Fibroblast of lung (primary cell): ENCODE results near the gene DLGAP1. TPM values are rescaled to one million over a fixed set of nuclear protein-coding genes. Genes with fewer than 3 reads are reported as not detected.

Source experiments
- DNase-seq, 2 donors: peaks; one replicate each; pipeline versions ENCODE4 v3.0.0 to v3.0.0-alpha.2; 2010; ENCODE audit warnings: low read depth in 2 of 2
- H2AFZ ChIP-seq: 2 replicates; pipeline ENCODE4 v1.5.1; 2012; ENCODE audit warnings: low read length, control low read depth, inconsistent platforms
- H3K27ac ChIP-seq: 2 replicates; pipeline ENCODE4 v1.5.1; 2011; ENCODE audit warnings: low read length, control low read depth; ENCODE audit not compliant: insufficient read depth
- H3K27me3 ChIP-seq: 2 replicates; pipeline ENCODE4 v1.5.1; 2011; ENCODE audit warnings: mild to moderate bottlenecking, low read length; ENCODE audit not compliant: control insufficient read depth, insufficient read depth
- H3K36me3 ChIP-seq: 2 replicates; pipeline ENCODE4 v1.5.1; 2011; ENCODE audit warnings: low read length; ENCODE audit not compliant: control insufficient read depth, insufficient read depth
- H3K4me1 ChIP-seq: 2 replicates; pipeline ENCODE4 v1.5.1; 2011; ENCODE audit warnings: low read length; ENCODE audit not compliant: control insufficient read depth, insufficient read depth; ENCODE audit errors: extremely low read depth
- H3K4me2 ChIP-seq: 2 replicates; pipeline ENCODE4 v1.5.1; 2011; ENCODE audit warnings: low read length, control low read depth; ENCODE audit not compliant: insufficient read depth; ENCODE audit errors: extremely low read depth
- H3K4me3 ChIP-seq, 4 experiments: fragments of 200-600 bp in 1 of 4; sonication (generic) in 1 of 4; replicated peaks in 1 of 4; 2 replicates each; pipeline ENCODE4 v1.5.1; 2011 to 2016; ENCODE audit warnings: low read length in 4 of 4, low read depth in 3 of 4, mild to moderate bottlenecking in 3 of 4, control low read depth in 2 of 4, inconsistent platforms in 1 of 4, mixed read lengths in 1 of 4; ENCODE audit not compliant: insufficient read depth in 1 of 4; ENCODE audit errors: control extremely low read depth in 1 of 4
- H3K79me2 ChIP-seq: 2 replicates; pipeline ENCODE4 v1.5.1; 2012; ENCODE audit warnings: mild to moderate bottlenecking, low read length, inconsistent platforms; ENCODE audit not compliant: control insufficient read depth, insufficient read depth
- H3K9ac ChIP-seq: 2 replicates; pipeline ENCODE4 v1.5.1; 2011; ENCODE audit warnings: mild to moderate bottlenecking, low read length, control low read depth; ENCODE audit not compliant: insufficient read depth
- H3K9me3 ChIP-seq: 2 replicates; pipeline ENCODE4 v1.5.1; 2012; ENCODE audit warnings: low read depth, low read length; ENCODE audit not compliant: control insufficient read depth, insufficient read depth
- H4K20me1 ChIP-seq: 2 replicates; pipeline ENCODE4 v1.5.1; 2011; ENCODE audit warnings: low read length; ENCODE audit not compliant: control insufficient read depth, insufficient read depth; ENCODE audit errors: extremely low read depth
- EZH2 ChIP-seq: IDR thresholded peaks from 2 replicates; pipeline ENCODE4 v1.5.1; 2012; ENCODE audit warnings: low read length, control low read depth, mild to moderate bottlenecking; ENCODE audit errors: missing control alignments
- polyA plus RNA-seq, 2 donors: library from polyadenylated mRNA; depleted of rRNA in 1 of 2; stranded (reverse) in 1 of 2; unstranded in 1 of 2; fragments of >200 nt; gene quantifications; 2 replicates each; pipeline ENCODE4 v1.2.1, GENCODE V29; 2011 to 2012; ENCODE audit warnings: missing spikeins in 1 of 2
- total RNA-seq: library from RNA; depleted of rRNA; stranded (reverse); fragments of >200 nt; gene quantifications from 2 replicates; pipeline ENCODE4 v1.2.1, GENCODE V29; 2014
- TF ChIP-seq, protein P1 (sequence below), 2 donors: IDR thresholded peaks in 1 of 2; conservative IDR thresholded peaks in 1 of 2; 1 replicate in 1 of 2; 2 replicates in 1 of 2; pipeline ENCODE4 v1.5.1; 2011 to 2012; ENCODE audit warnings: low read length in 2 of 2, control low read depth in 1 of 2, inconsistent platforms in 1 of 2, low read depth in 1 of 2, mild to moderate bottlenecking in 1 of 2

DLGAP1 gene
- total and polyA plus RNA-seq, 2 donors (not counting 1 experiment from before 2014, with no cell fraction given): 0.16 to 0.17 TPM

DNA sequence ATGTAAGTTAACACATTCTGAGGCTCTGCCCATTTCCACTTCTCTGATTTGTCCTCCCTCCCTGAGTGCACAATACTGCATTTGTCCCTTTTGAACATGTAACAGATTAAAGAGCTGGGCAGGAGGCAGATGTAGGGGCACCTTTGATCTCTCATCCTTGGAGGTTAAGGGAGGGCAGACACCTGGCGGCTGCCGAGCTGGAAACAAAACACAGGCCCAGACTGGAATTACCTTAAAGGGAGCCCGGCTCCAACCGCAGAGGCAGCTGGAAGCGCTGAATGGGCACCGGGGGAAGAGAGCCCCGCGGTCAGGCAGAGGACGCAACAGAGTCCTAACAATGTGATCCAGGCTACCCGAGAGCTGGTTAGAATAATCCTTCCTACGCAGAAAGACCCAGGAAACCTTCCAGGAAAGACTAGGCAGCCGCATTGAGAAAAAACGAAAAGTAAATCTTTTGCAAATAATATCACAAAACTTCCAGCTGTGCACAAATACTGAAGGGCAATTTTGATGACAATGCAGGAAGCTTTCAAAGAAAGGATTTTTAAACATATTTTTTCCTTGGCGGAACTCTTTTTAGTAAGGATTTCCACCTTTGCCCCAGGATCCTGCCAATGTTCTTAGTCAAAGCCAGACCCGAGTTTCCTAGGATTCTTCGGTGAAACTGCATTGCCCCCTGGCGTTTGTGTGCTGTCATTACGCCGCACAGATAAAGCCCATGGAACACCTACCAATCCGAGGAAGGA lies 789.2 kb downstream of the DLGAP1 start:
- peak overlapping the region; percentile 32 for H3K27ac ChIP-seq
- H3K9ac ChIP-seq: no peak overlapping the region
- H3K27me3 ChIP-seq: no peaks in the 10 kb centered on the region
- peak; percentile 81 to 93 for DNase-seq
- no peak for TF ChIP-seq EZH2
- TF ChIP-seq, protein P1, sequence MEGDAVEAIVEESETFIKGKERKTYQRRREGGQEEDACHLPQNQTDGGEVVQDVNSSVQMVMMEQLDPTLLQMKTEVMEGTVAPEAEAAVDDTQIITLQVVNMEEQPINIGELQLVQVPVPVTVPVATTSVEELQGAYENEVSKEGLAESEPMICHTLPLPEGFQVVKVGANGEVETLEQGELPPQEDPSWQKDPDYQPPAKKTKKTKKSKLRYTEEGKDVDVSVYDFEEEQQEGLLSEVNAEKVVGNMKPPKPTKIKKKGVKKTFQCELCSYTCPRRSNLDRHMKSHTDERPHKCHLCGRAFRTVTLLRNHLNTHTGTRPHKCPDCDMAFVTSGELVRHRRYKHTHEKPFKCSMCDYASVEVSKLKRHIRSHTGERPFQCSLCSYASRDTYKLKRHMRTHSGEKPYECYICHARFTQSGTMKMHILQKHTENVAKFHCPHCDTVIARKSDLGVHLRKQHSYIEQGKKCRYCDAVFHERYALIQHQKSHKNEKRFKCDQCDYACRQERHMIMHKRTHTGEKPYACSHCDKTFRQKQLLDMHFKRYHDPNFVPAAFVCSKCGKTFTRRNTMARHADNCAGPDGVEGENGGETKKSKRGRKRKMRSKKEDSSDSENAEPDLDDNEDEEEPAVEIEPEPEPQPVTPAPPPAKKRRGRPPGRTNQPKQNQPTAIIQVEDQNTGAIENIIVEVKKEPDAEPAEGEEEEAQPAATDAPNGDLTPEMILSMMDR (conservative IDR thresholded peaks at IDR 0.05 in 1 of 2, IDR thresholded peaks at IDR 0.05 in 1 of 2; ENCODE audit: low read depth in 1 of 2, low read length in 2 of 2): peak; percentile 90 to 95
- peak overlapping the region; percentile 19 for H2AFZ ChIP-seq
- H4K20me1 ChIP-seq: no peaks in the 10 kb centered on the region
- H3K4me3 ChIP-seq: no peak overlapping the region
- no peak overlapping the region for H3K4me2 ChIP-seq
- no peaks in the 10 kb centered on the region for H3K79me2 ChIP-seq
- no peaks in the 10 kb centered on the region for H3K4me1 ChIP-seq
- no peaks in the 10 kb centered on the region for H3K36me3 ChIP-seq
- H3K9me3 ChIP-seq: no peaks in the 10 kb centered on the region

DNA sequence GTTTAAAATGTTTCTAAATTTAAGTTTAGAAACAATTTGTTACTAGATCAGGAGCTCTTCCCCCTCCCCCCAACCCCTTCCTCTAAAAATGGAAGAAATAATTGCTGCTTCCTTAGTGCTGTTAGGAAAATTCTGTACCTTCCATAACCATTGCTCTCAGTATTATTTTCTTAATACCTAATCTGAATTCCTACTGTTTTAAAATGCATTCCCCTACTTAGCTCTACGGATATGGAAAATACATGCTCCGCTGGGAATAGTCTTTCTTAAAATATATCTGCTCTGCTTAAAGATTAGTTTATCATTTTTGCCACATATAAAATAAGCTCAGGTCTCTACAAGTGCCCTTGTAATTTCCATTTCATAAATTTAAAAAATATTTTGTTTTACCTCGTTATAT lies 789.9 kb downstream of the DLGAP1 start:
- no peak for DNase-seq
- no peak overlapping the region for H3K4me2 ChIP-seq

DNA sequence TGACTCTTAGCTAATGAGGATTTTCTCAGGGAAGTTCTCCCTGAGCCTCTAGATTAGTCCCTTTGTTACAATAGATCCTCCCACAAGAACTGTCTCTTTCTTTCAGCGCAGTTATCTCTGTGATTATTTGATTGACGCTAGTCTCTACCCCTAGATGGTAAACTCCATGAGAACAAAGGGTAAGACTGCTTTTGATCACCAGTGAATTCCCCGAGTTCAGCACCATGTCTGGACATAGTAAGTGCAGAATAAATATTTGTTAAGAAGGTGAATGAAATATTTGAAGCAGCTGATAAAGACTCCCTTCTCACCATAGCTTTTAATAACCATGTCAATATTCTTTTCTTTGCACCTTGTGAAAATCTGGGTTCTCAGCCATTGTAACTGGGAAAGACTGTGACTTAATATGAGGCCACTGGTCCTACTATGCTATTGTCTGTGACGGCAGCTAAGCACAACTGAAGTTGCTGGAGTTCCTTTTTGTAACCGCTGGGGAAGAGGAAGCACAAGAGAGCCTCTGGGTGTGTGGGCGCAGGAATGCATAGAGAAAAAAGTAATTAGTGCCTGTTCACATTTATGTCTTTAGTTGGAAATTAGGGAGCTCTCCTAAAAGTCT lies 790.4 kb downstream of the DLGAP1 start:
- no peak overlapping the region for H3K27ac ChIP-seq
- H4K20me1 ChIP-seq: no peaks in the 10 kb centered on the region
- TF ChIP-seq EZH2: no peak
- TF ChIP-seq, protein P1 (conservative IDR thresholded peaks at IDR 0.05 in 1 of 2, IDR thresholded peaks at IDR 0.05 in 1 of 2; ENCODE audit: low read depth in 1 of 2, low read length in 2 of 2): no peak
- DNase-seq: peak in 1 of 2 donors; percentile 50
- H3K4me3 ChIP-seq: no peak overlapping the region
- H3K4me1 ChIP-seq: no peaks in the 10 kb centered on the region
- H3K79me2 ChIP-seq: no peaks in the 10 kb centered on the region
- H3K4me2 ChIP-seq: no peak overlapping the region
- H3K27me3 ChIP-seq: no peaks in the 10 kb centered on the region
- H3K36me3 ChIP-seq: no peaks in the 10 kb centered on the region
- H2AFZ ChIP-seq: no peak overlapping the region
- no peaks in the 10 kb centered on the region for H3K9me3 ChIP-seq
- no peak overlapping the region for H3K9ac ChIP-seq

More for the DNA sequence above, 789.9 kb downstream of the DLGAP1 start:
- TF ChIP-seq, protein P1 (conservative IDR thresholded peaks at IDR 0.05 in 1 of 2, IDR thresholded peaks at IDR 0.05 in 1 of 2; ENCODE audit: low read depth in 1 of 2, low read length in 2 of 2): no peak
- H3K36me3 ChIP-seq: no peaks in the 10 kb centered on the region
- H4K20me1 ChIP-seq: no peaks in the 10 kb centered on the region
- H3K9me3 ChIP-seq: no peaks in the 10 kb centered on the region
- no peaks in the 10 kb centered on the region for H3K4me1 ChIP-seq
- no peaks in the 10 kb centered on the region for H3K79me2 ChIP-seq
- H3K27me3 ChIP-seq: no peaks in the 10 kb centered on the region
- H3K27ac ChIP-seq: no peak overlapping the region
- H2AFZ ChIP-seq: no peak overlapping the region
- H3K4me3 ChIP-seq: no peak overlapping the region
- no peak overlapping the region for H3K9ac ChIP-seq
